K562 (cell line): ENCODE results near the gene TNIK. TPM values are rescaled to one million over a fixed set of nuclear protein-coding genes. Genes with fewer than 3 reads are reported as not detected.

ENCODE experiments used
- ATAC-seq: fragments of 200-7000 bp; cut with Tn5 transposase; 3 replicates; pipeline ENCODE4 v1.9.1; 2020; ENCODE audit warnings: moderate library complexity
- BruUV-seq: library from RNA; stranded (reverse); fragments of 400-500 nt; replicated peaks from 2 replicates; lab custom pipeline; 2021; lab: Mats Ljungman, UMichigan
- CTCF ChIA-PET: fragments of 300-600 bp; formaldehyde crosslinking; extraction: SDS; loops from one replicate; lab custom pipeline; 2021; ENCODE audit warnings: low intra/inter-chr PET ratio; lab: Yijun Ruan, JAX
- POLR2A ChIA-PET: fragments of 300-600, 350-650 bp; sonication (Branson Sonifier 250); formaldehyde crosslinking; extraction: SDS; loops from one replicate; lab custom pipeline; 2021; ENCODE audit warnings: antibody characterized with exemption, inconsistent platforms; lab: Yijun Ruan, JAX
- DNase-seq, 4 experiments: peaks; one replicate each; pipeline versions ENCODE4 v3.0.0 to v3.0.0-alpha.2; 2011 to 2018; ENCODE audit warnings: low spot score in 3 of 4, mixed read lengths in 3 of 4; ENCODE audit errors: extremely low read depth in 1 of 4
- FAIRE-seq: peaks from 2 replicates; lab custom pipeline; 2011; peaks lifted over from hg19 to GRCh38; lab: Jason Lieb, UNC
- H2AFZ ChIP-seq: 2 replicates; pipeline ENCODE4 v1.6.0; 2011; ENCODE audit warnings: low read depth, low read length, control low read depth, inconsistent platforms
- H3K27ac ChIP-seq: fragments of 200-600 bp; 3 replicates; pipeline ENCODE4 v1.8.0; 2011; ENCODE audit warnings: low read depth, mild to moderate bottlenecking, control low read depth, inconsistent platforms, low read length, moderate library complexity, mixed read lengths; ENCODE audit errors: extremely low read depth
- H3K27me3 ChIP-seq, 2 experiments: fragments of 300-600 bp in 1 of 2; 2 replicates in 1 of 2; 3 replicates in 1 of 2; pipeline versions ENCODE4 v1.6.0 to v1.8.0; 2011; ENCODE audit warnings: inconsistent platforms in 2 of 2, low read length in 2 of 2, mild to moderate bottlenecking in 1 of 2, mixed read lengths in 1 of 2, moderate library complexity in 1 of 2; ENCODE audit not compliant: control insufficient read depth in 2 of 2, insufficient read depth in 2 of 2
- H3K36me3 ChIP-seq: fragments of 300-600 bp; 3 replicates; pipeline ENCODE4 v1.8.0; 2011; ENCODE audit warnings: mild to moderate bottlenecking, low read length, inconsistent platforms; ENCODE audit not compliant: control insufficient read depth, insufficient read depth
- H3K4me1 ChIP-seq, 2 experiments: fragments of 200-600 bp in 1 of 2; replicated peaks in 1 of 2; 2 replicates in 1 of 2; 3 replicates in 1 of 2; pipeline versions ENCODE4 v1.5.1 to v1.8.0; 2011; ENCODE audit warnings: inconsistent platforms in 2 of 2, low read length in 2 of 2, mild to moderate bottlenecking in 1 of 2, mixed read lengths in 1 of 2, moderate library complexity in 1 of 2; ENCODE audit not compliant: control insufficient read depth in 2 of 2, insufficient read depth in 2 of 2
- H3K4me2 ChIP-seq: 2 replicates; pipeline ENCODE4 v1.6.1; 2011; ENCODE audit warnings: low read length, control low read depth, inconsistent platforms, mixed read lengths; ENCODE audit not compliant: insufficient read depth
- H3K4me3 ChIP-seq: fragments of 200-600 bp; sonication (generic), shearing (Covaris generic); 2 replicates; pipeline ENCODE4 v1.5.1; 2016; ENCODE audit warnings: control low read depth, inconsistent platforms
- H3K79me2 ChIP-seq: fragments of 200-600 bp; 3 replicates; pipeline ENCODE4 v1.8.0; 2011; ENCODE audit warnings: low read length, inconsistent platforms; ENCODE audit not compliant: control insufficient read depth, insufficient read depth
- H3K9ac ChIP-seq, 2 experiments: 2 replicates each; pipeline versions ENCODE4 v1.6.0 to v1.6.1; 2011; ENCODE audit warnings: low read depth in 2 of 2, low read length in 2 of 2, control low read depth in 1 of 2, inconsistent platforms in 1 of 2, mild to moderate bottlenecking in 1 of 2, mixed read lengths in 1 of 2; ENCODE audit not compliant: insufficient read depth in 1 of 2
- H3K9me1 ChIP-seq: one replicate; pipeline ENCODE4 v1.6.0; 2011; ENCODE audit warnings: inconsistent platforms, mild to moderate bottlenecking, low read length, moderate library complexity; ENCODE audit not compliant: control insufficient read depth, insufficient read depth
- H3K9me3 ChIP-seq: replicated peaks from 2 replicates; pipeline ENCODE4 v1.5.1; 2011; ENCODE audit warnings: low read depth, low read length, inconsistent platforms; ENCODE audit not compliant: control insufficient read depth, insufficient read depth
- H4K20me1 ChIP-seq: replicated peaks from 2 replicates; pipeline ENCODE4 v1.6.1; 2011; ENCODE audit warnings: low read length, inconsistent platforms, mixed read lengths; ENCODE audit not compliant: control insufficient read depth, insufficient read depth
- ZNF766 ChIP-seq: fragments of 200-800 bp; sonication (Bioruptor generic); conservative IDR thresholded peaks from 2 replicates; pipeline ENCODE4 v1.6.1; 2016; ENCODE audit warnings: missing genetic modification characterization, missing compliant biosample characterization
- WGBS: fragments of 100-300 bp; shearing (Covaris generic); methylation state at CpG from one replicate; pipeline ENCODE4 v1.1.6; 2016; ENCODE audit warnings: low coverage, mixed read lengths; ENCODE audit not compliant: insufficient coverage; ENCODE audit errors: missing lambda C conversion rate; 5-methylcytosine and 5-hydroxymethylcytosine counted together
- in situ Hi-C: fragments of 300-500 bp; cut with MboI; formaldehyde crosslinking; loops from 4 replicates; pipeline ENCODE4 v1.15.0; 2018; ENCODE audit warnings: inconsistent platforms, mixed read lengths
- intact Hi-C: fragments of 100-400 bp; cut with micrococcal nuclease; formaldehyde crosslinking; loops from 2 replicates; pipeline ENCODE4 v1.14.2; 2022
- polyA plus RNA-seq, 8 experiments: library from polyadenylated mRNA; depleted of rRNA in 4 of 8; stranded (reverse) in 5 of 8; unstranded in 3 of 8; fragments of >200 nt; fragmentation: Nextera tagmentation in 2 of 8; fragmentation: Illumina TruSeq in 1 of 8; extraction: Ambion mirVana in 2 of 8; extraction: Trizol in 1 of 8; gene quantifications; 2 replicates each; pipeline versions ENCODE4 v1.2.1 to v1.2.3, GENCODE V29; 2011 to 2014; ENCODE audit warnings: inconsistent platforms in 1 of 8, missing spikeins in 1 of 8
- total RNA-seq, 7 experiments: library from RNA; depleted of rRNA in 6 of 7; stranded (reverse); fragments of >200 nt in 6 of 7; fragmentation: Illumina TruSeq in 2 of 7; extraction: Trizol in 2 of 7; gene quantifications; 2 replicates each; pipeline versions ENCODE4 v1.2.1 to v1.2.3, GENCODE V29; 2011 to 2021; ENCODE audit warnings: low replicate concordance in 1 of 7
- TF ChIP-seq, protein P1 (sequence below): sonication (generic); formaldehyde crosslinking; IDR thresholded peaks from 2 replicates; pipeline ENCODE4 v1.8.1; 2023; ENCODE audit warnings: mild to moderate bottlenecking, missing genetic modification reagents
- TF ChIP-seq, protein P2 (sequence below), 2 experiments: fragments of 450-650 bp; IDR thresholded peaks; 2 replicates each; pipeline ENCODE4 v1.6.1; 2016; ENCODE audit warnings: mild to moderate bottlenecking in 2 of 2, borderline replicate concordance in 1 of 2, low read depth in 1 of 2, moderate library complexity in 1 of 2
- TF ChIP-seq, protein P3 (sequence below): sonication (generic); formaldehyde crosslinking; IDR thresholded peaks from 2 replicates; pipeline ENCODE4 v1.8.1; 2023; ENCODE audit warnings: missing genetic modification reagents, mild to moderate bottlenecking, borderline replicate concordance

TNIK gene
- total and polyA plus RNA-seq, 9 of the 15 experiments (the other 6 are each of a cell fraction or from before 2014, with no cell fraction given) = 6.6 to 39.0 (median 24.7) TPM

DNA sequence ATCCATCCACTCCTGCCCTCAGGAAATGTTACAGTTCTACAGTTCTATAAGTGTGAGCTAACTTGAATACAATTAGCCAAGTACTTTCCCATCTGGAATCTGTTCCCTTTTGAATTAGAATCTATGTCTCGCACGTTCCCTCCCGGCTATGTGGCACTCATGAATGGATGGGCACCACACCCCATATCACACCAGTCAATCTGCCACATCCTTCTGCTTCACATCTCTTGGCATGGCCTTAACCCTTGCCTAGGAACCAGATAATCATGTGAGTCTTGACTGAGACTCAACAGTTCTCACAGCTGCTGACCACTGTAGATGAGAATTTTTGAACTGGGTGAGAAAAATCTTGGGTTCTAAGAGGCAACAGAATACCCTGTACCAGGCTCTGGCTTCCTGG is 180.2 kb downstream of the TNIK start:
- H3K4me2 ChIP-seq = no peak overlapping the region
- no peak overlapping the region for H2AFZ ChIP-seq
- ATAC-seq = no peak
- no peak for FAIRE-seq
- no peaks in the 10 kb centered on the region for H3K36me3 ChIP-seq
- ChIA-PET CTCF (no interaction called here), POLR2A (interaction anchor here (1.0 to 1.3 kb wide), 3 partner anchors 9 to 16 kb away, joined by 3 to 6 read pairs (median 4); no protein-coding TSS in a partner anchor)
- DNase-seq = no peak
- intact Hi-C loops = no loop called here
- BruUV-seq = no TSS peak
- no peak overlapping the region for H3K27ac ChIP-seq
- peaks cover 0 to 10% of the 10 kb centered on the region in 2 experiments; a peak in 3 of 5 replicates for H3K4me1 ChIP-seq
- no peaks in the 10 kb centered on the region for H3K27me3 ChIP-seq
- in situ Hi-C loops = no loop called here
- no peaks in the 10 kb centered on the region for H3K9me3 ChIP-seq
- H3K9ac ChIP-seq = no peak overlapping the region
- H3K9me1 ChIP-seq = no peaks in the 10 kb centered on the region
- H3K4me3 ChIP-seq = no peak overlapping the region
- no peaks in the 10 kb centered on the region; the same call in 1 of the 2 replicates for H4K20me1 ChIP-seq
- H3K79me2 ChIP-seq = peaks cover 4% of the 10 kb centered on the region; the same call in 1 of the 3 replicates
- 76% methylated on average over 3 of the region's 3 CpGs for WGBS
- TF ChIP-seq, protein P1, sequence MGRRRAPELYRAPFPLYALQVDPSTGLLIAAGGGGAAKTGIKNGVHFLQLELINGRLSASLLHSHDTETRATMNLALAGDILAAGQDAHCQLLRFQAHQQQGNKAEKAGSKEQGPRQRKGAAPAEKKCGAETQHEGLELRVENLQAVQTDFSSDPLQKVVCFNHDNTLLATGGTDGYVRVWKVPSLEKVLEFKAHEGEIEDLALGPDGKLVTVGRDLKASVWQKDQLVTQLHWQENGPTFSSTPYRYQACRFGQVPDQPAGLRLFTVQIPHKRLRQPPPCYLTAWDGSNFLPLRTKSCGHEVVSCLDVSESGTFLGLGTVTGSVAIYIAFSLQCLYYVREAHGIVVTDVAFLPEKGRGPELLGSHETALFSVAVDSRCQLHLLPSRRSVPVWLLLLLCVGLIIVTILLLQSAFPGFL (CRISPR knock-in tag) = no peak
- TF ChIP-seq, protein P2, sequence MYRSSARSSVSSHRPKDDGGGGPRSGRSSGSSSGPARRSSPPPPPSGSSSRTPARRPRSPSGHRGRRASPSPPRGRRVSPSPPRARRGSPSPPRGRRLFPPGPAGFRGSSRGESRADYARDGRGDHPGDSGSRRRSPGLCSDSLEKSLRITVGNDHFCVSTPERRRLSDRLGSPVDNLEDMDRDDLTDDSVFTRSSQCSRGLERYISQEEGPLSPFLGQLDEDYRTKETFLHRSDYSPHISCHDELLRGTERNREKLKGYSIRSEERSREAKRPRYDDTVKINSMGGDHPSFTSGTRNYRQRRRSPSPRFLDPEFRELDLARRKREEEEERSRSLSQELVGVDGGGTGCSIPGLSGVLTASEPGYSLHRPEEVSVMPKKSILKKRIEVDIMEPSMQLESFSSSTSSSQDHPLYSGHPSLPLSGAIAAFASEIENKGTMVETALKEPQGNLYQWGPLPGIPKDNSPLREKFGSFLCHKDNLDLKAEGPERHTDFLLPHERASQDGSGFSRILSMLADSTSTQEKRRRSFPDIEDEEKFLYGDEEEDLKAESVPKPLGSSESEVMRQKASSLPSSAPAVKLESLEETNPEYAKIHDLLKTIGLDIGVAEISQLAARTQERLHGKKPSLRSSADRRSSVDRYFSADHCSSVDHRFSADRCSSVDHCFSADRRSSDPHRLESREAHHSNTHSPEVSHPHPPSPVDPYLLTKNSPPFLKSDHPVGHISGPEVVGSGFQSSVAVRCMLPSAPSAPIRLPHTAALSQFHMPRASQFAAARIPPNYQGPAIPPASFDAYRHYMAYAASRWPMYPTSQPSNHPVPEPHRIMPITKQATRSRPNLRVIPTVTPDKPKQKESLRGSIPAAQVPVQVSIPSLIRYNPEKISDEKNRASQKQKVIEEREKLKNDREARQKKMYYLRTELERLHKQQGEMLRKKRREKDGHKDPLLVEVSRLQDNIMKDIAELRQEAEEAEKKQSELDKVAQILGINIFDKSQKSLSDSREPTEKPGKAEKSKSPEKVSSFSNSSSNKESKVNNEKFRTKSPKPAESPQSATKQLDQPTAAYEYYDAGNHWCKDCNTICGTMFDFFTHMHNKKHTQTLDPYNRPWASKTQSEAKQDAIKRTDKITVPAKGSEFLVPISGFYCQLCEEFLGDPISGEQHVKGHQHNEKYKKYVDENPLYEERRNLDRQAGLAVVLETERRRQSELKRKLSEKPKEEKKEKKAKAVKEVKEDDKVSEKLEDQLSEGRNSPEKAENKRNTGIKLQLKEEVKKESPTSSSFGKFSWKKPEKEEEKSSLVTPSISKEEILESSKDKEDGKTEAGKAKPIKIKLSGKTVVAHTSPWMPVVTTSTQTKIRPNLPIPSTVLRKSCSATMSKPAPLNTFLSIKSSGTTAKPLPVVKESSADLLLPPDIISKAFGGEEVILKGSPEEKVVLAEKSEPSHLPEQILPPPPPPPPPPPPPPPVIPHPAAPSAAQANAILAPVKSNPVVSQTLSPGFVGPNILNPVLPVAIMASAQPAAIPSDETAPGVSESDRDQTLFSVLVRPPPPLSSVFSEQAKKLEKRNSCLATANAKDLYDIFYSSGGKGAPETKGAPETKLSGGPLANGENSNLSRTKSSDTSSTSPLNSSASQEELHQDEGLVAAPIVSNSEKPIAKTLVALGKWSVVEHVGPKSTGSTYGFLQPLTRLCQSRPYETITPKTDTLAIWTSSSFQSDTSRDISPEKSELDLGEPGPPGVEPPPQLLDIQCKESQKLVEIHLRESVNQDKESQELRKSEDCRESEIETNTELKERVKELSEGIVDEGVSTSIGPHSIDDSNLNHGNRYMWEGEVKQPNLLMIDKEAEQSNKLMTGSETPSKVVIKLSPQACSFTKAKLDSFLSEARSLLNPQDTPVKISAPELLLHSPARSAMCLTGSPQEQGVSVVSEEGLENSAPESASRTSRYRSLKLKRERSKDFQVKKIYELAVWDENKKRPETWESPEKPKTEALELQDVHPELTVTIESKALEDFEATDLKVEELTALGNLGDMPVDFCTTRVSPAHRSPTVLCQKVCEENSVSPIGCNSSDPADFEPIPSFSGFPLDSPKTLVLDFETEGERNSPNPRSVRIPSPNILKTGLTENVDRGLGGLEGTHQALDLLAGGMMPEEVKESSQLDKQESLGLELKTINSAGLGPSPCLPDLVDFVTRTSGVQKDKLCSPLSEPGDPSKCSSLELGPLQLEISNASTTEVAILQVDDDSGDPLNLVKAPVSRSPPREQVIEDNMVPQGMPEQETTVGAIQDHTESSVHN (IDR thresholded peaks at IDR 0.05; ENCODE audit: borderline replicate concordance in 1 of 2, low read depth in 1 of 2) = no peak
- no peak for TF ChIP-seq ZNF766
- TF ChIP-seq, protein P3, sequence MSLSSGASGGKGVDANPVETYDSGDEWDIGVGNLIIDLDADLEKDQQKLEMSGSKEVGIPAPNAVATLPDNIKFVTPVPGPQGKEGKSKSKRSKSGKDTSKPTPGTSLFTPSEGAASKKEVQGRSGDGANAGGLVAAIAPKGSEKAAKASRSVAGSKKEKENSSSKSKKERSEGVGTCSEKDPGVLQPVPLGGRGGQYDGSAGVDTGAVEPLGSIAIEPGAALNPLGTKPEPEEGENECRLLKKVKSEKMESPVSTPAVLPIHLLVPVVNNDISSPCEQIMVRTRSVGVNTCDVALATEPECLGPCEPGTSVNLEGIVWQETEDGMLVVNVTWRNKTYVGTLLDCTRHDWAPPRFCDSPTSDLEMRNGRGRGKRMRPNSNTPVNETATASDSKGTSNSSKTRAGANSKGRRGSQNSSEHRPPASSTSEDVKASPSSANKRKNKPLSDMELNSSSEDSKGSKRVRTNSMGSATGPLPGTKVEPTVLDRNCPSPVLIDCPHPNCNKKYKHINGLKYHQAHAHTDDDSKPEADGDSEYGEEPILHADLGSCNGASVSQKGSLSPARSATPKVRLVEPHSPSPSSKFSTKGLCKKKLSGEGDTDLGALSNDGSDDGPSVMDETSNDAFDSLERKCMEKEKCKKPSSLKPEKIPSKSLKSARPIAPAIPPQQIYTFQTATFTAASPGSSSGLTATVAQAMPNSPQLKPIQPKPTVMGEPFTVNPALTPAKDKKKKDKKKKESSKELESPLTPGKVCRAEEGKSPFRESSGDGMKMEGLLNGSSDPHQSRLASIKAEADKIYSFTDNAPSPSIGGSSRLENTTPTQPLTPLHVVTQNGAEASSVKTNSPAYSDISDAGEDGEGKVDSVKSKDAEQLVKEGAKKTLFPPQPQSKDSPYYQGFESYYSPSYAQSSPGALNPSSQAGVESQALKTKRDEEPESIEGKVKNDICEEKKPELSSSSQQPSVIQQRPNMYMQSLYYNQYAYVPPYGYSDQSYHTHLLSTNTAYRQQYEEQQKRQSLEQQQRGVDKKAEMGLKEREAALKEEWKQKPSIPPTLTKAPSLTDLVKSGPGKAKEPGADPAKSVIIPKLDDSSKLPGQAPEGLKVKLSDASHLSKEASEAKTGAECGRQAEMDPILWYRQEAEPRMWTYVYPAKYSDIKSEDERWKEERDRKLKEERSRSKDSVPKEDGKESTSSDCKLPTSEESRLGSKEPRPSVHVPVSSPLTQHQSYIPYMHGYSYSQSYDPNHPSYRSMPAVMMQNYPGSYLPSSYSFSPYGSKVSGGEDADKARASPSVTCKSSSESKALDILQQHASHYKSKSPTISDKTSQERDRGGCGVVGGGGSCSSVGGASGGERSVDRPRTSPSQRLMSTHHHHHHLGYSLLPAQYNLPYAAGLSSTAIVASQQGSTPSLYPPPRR (CRISPR knock-in tag) = no peak
